Liver (tissue), 9 donors: ENCODE results near the gene RPLP2. TPM values are rescaled to one million over a fixed set of nuclear protein-coding genes. Genes with fewer than 3 reads are reported as not detected.

Source experiments
- DNase-seq: peaks from one replicate; pipeline ENCODE4 v3.0.0-alpha.2; 2017; ENCODE audit warnings: low spot score
- H3K27ac ChIP-seq, 2 donors: one replicate each; pipeline ENCODE4 v1.7.0; 2013; ENCODE audit warnings: inconsistent platforms in 2 of 2, low read length in 2 of 2, control low read depth in 1 of 2, low read depth in 1 of 2, mild to moderate bottlenecking in 1 of 2
- H3K27me3 ChIP-seq, 4 donors: one replicate each; pipeline versions ENCODE4 v1.6.1 to v1.7.0; 2013; ENCODE audit warnings: low read length in 3 of 4, inconsistent platforms in 1 of 4, mild to moderate bottlenecking in 1 of 4, moderate library complexity in 1 of 4; ENCODE audit not compliant: control insufficient read depth in 4 of 4, insufficient read depth in 4 of 4
- H3K36me3 ChIP-seq, 4 donors: one replicate each; pipeline versions ENCODE4 v1.6.1 to v1.7.0; 2013; ENCODE audit warnings: low read length in 3 of 4, mild to moderate bottlenecking in 3 of 4, low read depth in 1 of 4, moderate library complexity in 1 of 4; ENCODE audit not compliant: control insufficient read depth in 4 of 4, insufficient read depth in 3 of 4
- H3K4me1 ChIP-seq, 4 donors: one replicate each; pipeline versions ENCODE4 v1.6.1 to v1.7.0; 2013; ENCODE audit warnings: low read length in 3 of 4, mild to moderate bottlenecking in 3 of 4, moderate library complexity in 1 of 4; ENCODE audit not compliant: control insufficient read depth in 4 of 4, insufficient read depth in 4 of 4
- H3K4me3 ChIP-seq, 3 donors: one replicate each; pipeline versions ENCODE4 v1.6.1 to v1.7.0; 2013; ENCODE audit warnings: low read length in 3 of 3, control low read depth in 1 of 3, low read depth in 1 of 3, mild to moderate bottlenecking in 1 of 3
- H3K9ac ChIP-seq, 2 donors: one replicate each; pipeline ENCODE4 v1.7.0; 2013; ENCODE audit warnings: low read length in 2 of 2, mild to moderate bottlenecking in 2 of 2, moderate library complexity in 2 of 2, control low read depth in 1 of 2, low read depth in 1 of 2
- H3K9me3 ChIP-seq, 4 donors: one replicate each; pipeline versions ENCODE4 v1.6.1 to v1.7.0; 2013; ENCODE audit warnings: low read length in 3 of 4; ENCODE audit not compliant: control insufficient read depth in 4 of 4
- CTCF ChIP-seq: fragments of 150-350 bp; IDR thresholded peaks from 2 replicates; pipeline ENCODE4 v1.5.1; 2017; ENCODE audit warnings: improper control_type of control experiment, low read depth, low read length; ENCODE audit not compliant: missing input control
- FOXA1 ChIP-seq: IDR thresholded peaks from 2 replicates; pipeline ENCODE4 v1.6.1; 2016; ENCODE audit warnings: antibody characterized with exemption
- FOXA2 ChIP-seq: IDR thresholded peaks from 2 replicates; pipeline ENCODE4 v1.6.1; 2016; ENCODE audit warnings: antibody characterized with exemption
- GABPA ChIP-seq, 2 donors: IDR thresholded peaks in 1 of 2; conservative IDR thresholded peaks in 1 of 2; 2 replicates each; pipeline ENCODE4 v1.6.1; 2016; ENCODE audit warnings: antibody characterized with exemption in 2 of 2, mild to moderate bottlenecking in 1 of 2, moderate library complexity in 1 of 2
- HNF4A ChIP-seq, 2 donors: conservative IDR thresholded peaks; 2 replicates each; pipeline ENCODE4 v1.6.1; 2016; ENCODE audit warnings: antibody characterized with exemption in 2 of 2, mild to moderate bottlenecking in 2 of 2
- HNF4G ChIP-seq: IDR thresholded peaks from 2 replicates; pipeline ENCODE4 v1.6.1; 2016; ENCODE audit warnings: antibody characterized with exemption
- JUND ChIP-seq, 2 donors: IDR thresholded peaks; 2 replicates each; pipeline ENCODE4 v1.6.1; 2016; ENCODE audit warnings: antibody characterized with exemption in 2 of 2
- MAX ChIP-seq: IDR thresholded peaks from 2 replicates; pipeline ENCODE4 v1.6.1; 2016; ENCODE audit warnings: antibody characterized with exemption
- NR2F2 ChIP-seq: IDR thresholded peaks from 2 replicates; pipeline ENCODE4 v1.6.1; 2016; ENCODE audit warnings: antibody characterized with exemption
- RAD21 ChIP-seq, 2 donors: IDR thresholded peaks; 2 replicates each; pipeline ENCODE4 v1.6.1; 2016; ENCODE audit warnings: antibody characterized with exemption in 2 of 2, mild to moderate bottlenecking in 2 of 2
- REST ChIP-seq: IDR thresholded peaks from 2 replicates; pipeline ENCODE4 v1.6.1; 2016; ENCODE audit warnings: antibody characterized with exemption, mild to moderate bottlenecking
- RXRA ChIP-seq, 2 donors: IDR thresholded peaks; 2 replicates each; pipeline ENCODE4 v1.6.1; 2017 to 2018; ENCODE audit warnings: antibody characterized with exemption in 2 of 2, mild to moderate bottlenecking in 1 of 2
- SP1 ChIP-seq: IDR thresholded peaks from 2 replicates; pipeline ENCODE4 v1.6.1; 2018; ENCODE audit warnings: antibody characterized with exemption, mild to moderate bottlenecking
- TAF1 ChIP-seq: conservative IDR thresholded peaks from 2 replicates; pipeline ENCODE4 v1.6.1; 2016; ENCODE audit warnings: antibody characterized with exemption, mild to moderate bottlenecking
- YY1 ChIP-seq: IDR thresholded peaks from 2 replicates; pipeline ENCODE4 v1.6.1; 2016; ENCODE audit warnings: antibody characterized with exemption, mild to moderate bottlenecking
- ZBTB33 ChIP-seq: IDR thresholded peaks from 2 replicates; pipeline ENCODE4 v1.6.1; 2016; ENCODE audit warnings: antibody characterized with exemption
- WGBS: extraction: QIAGEN DNeasy Blood & Tissue Kit; methylation state at CpG from one replicate; pipeline ENCODE4 v1.1.7; 2013; 5-methylcytosine and 5-hydroxymethylcytosine counted together
- polyA plus RNA-seq, 2 donors: library from polyadenylated mRNA; stranded (reverse) in 1 of 2; unstranded in 1 of 2; fragments of 200-250 nt in 1 of 2; fragments of >200 nt in 1 of 2; fragmentation: Nextera tagmentation in 1 of 2; extraction: Ambion mirVana in 1 of 2; gene quantifications; one replicate each; pipeline versions ENCODE4 v1.2.1 to v1.2.3, GENCODE V29; 2013 to 2015
- total RNA-seq, 2 donors: library from RNA; depleted of rRNA; stranded (reverse); fragments of >200 nt; gene quantifications; one replicate each; pipeline ENCODE4 v1.2.3, GENCODE V29; 2014
- donor health status: healthy.
- donor health status: healthy.
- donor health status: healthy.
- donor health status: healthy.
- donor health status: healthy.

RPLP2 gene
- total and polyA plus RNA-seq, 4 donors = 59.8 to 476 (median 285) TPM

- peaks cover 0 to 11% (median 6%) of the 10 kb centered on the region in 4 donors for H3K36me3 ChIP-seq
- no peak overlapping the region for H3K4me3 ChIP-seq
- no peak overlapping the region for H3K9ac ChIP-seq
- peaks cover 4 to 24% (median 13%) of the 10 kb centered on the region in 4 donors for H3K4me1 ChIP-seq
- 70% methylated on average over 18 of the region's 18 CpGs for WGBS
- no peak overlapping the region for H3K27ac ChIP-seq
- H3K9me3 ChIP-seq = no peaks in the 10 kb centered on the region
- no peak for DNase-seq
- H3K27me3 ChIP-seq = no peaks in the 10 kb centered on the region
- TF ChIP-seq JUND (IDR thresholded peaks at IDR 0.05) (no peak), CTCF (no peak), REST (no peak), RXRA (IDR thresholded peaks at IDR 0.05) (no peak), TAF1 (no peak), FOXA1 (no peak), HNF4G (no peak), RAD21 (IDR thresholded peaks at IDR 0.05) (no peak), YY1 (no peak), MAX (no peak), FOXA2 (no peak), NR2F2 (no peak), ZBTB33 (no peak), SP1 (no peak), HNF4A (conservative IDR thresholded peaks at IDR 0.05) (no peak), GABPA (IDR thresholded peaks at IDR 0.05 in 1 of 2, conservative IDR thresholded peaks at IDR 0.05 in 1 of 2) (no peak)
These were observed 18.8 kb upstream of the RPLP2 start for GRCh38 chr11:790721-791564.
